Stomach (tissue), 4 donors: ENCODE data around the gene PKNOX2.

Experiments
- CTCF ChIP-seq, 7 experiments: fragments of 450-650 bp in 4 of 7; fragments of 200-600 bp in 3 of 7; sonication (generic) in 3 of 7; IDR thresholded peaks; one replicate each; pipeline ENCODE4 v1.5.1; 2016 to 2019; ENCODE audit warnings: antibody characterized with exemption in 7 of 7, control low read depth in 2 of 7, mild to moderate bottlenecking in 1 of 7
- EP300 ChIP-seq: sonication (generic); formaldehyde crosslinking; IDR thresholded peaks from one replicate; pipeline ENCODE4 v1.6.1; 2017; ENCODE audit warnings: antibody characterized with exemption
- POLR2A ChIP-seq, 4 donors: fragments of 450-650 bp; IDR thresholded peaks; one replicate each; pipeline ENCODE4 v1.6.1; 2016; ENCODE audit warnings: antibody characterized with exemption in 4 of 4, control low read depth in 2 of 4, mild to moderate bottlenecking in 1 of 4, moderate library complexity in 1 of 4
- POLR2AphosphoS5 ChIP-seq, 3 donors: sonication (generic); formaldehyde crosslinking; IDR thresholded peaks; one replicate each; pipeline ENCODE4 v1.6.1; 2016; ENCODE audit warnings: antibody characterized with exemption in 3 of 3

DNA sequence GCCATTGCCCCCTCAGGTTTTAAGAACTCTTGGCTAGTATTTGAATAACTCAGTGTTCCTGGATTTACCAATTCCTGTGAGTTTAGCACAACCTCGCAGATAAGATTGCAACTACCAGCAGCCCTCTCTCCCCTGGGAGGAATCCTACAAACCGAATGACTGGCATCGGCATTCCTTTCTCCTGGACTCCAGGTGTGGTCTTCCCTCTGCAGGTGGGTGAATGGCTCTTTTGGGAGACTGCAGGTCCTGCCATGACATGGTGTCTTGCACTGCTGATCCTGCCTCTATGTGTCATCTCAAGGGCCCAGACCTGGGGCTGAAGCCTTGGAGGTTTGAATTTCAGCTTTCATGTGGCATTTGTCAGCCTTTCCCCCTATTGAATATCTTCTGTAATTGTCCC lies 105.6 kb downstream of the PKNOX2 start:
- TF ChIP-seq POLR2AphosphoS5 (IDR thresholded peaks at IDR 0.05) (no peak), CTCF (IDR thresholded peaks at IDR 0.05) (no peak), POLR2A (IDR thresholded peaks at IDR 0.05) (no peak), EP300 (no peak)
